Thyroid gland (tissue), 4 donors: ENCODE measurements around the gene BCL2. TPM values are rescaled to one million over a fixed set of nuclear protein-coding genes. Genes with fewer than 3 reads are reported as not detected.

Source experiments
- DNase-seq, 2 donors: peaks; one replicate each; pipeline ENCODE4 v3.0.0-alpha.2; 2019
- H3K27ac ChIP-seq, 3 donors: fragments of 200-600 bp; sonication (generic); 1 replicate in 2 of 3; 2 replicates in 1 of 3; pipeline ENCODE4 v1.5.1; 2016 to 2019; ENCODE audit warnings: mild to moderate bottlenecking in 1 of 3, moderate library complexity in 1 of 3
- H3K27me3 ChIP-seq: fragments of 200-600 bp; sonication (generic); one replicate; pipeline ENCODE4 v1.5.1; 2019
- H3K36me3 ChIP-seq, 2 donors: fragments of 200-600 bp; sonication (generic); one replicate each; pipeline ENCODE4 v1.5.1; 2016 to 2019
- H3K4me1 ChIP-seq, 2 donors: fragments of 200-600 bp; sonication (generic); one replicate each; pipeline ENCODE4 v1.5.1; 2017 to 2019
- H3K4me3 ChIP-seq, 3 donors: fragments of 200-600 bp; sonication (generic); replicated peaks in 1 of 3; 1 replicate in 2 of 3; 2 replicates in 1 of 3; pipeline ENCODE4 v1.5.1; 2016; ENCODE audit warnings: mild to moderate bottlenecking in 1 of 3
- H3K9me3 ChIP-seq: fragments of 200-600 bp; sonication (generic); one replicate; pipeline ENCODE4 v1.5.1; 2017
- CTCF ChIP-seq, 6 experiments: fragments of 200-600 bp in 3 of 6; fragments of 450-650 bp in 3 of 6; sonication (generic) in 3 of 6; IDR thresholded peaks; one replicate each; pipeline ENCODE4 v1.5.1; 2016 to 2019; ENCODE audit warnings: antibody characterized with exemption in 6 of 6, mild to moderate bottlenecking in 2 of 6, inconsistent platforms in 1 of 6, moderate library complexity in 1 of 6
- POLR2A ChIP-seq, 2 donors: fragments of 450-650 bp; IDR thresholded peaks; one replicate each; pipeline ENCODE4 v1.6.1; 2017; ENCODE audit warnings: antibody characterized with exemption in 2 of 2, mild to moderate bottlenecking in 2 of 2, moderate library complexity in 1 of 2
- WGBS, 2 donors: methylation state at CpG; one replicate each; pipeline ENCODE4 v1.1.5; 2017; 5-methylcytosine and 5-hydroxymethylcytosine counted together
- intact Hi-C: fragments of 100-400 bp; cut with DNase I; formaldehyde crosslinking; loops from one replicate; pipeline ENCODE4 v1.15.1; 2023
- total RNA-seq, 4 donors: library from RNA; depleted of rRNA; stranded (reverse); fragments of >200 nt; gene quantifications; one replicate each; pipeline ENCODE4 v1.2.3, GENCODE V29; 2016

The BCL2 gene
- total RNA-seq = 100 to 1,000 TPM; 108 to 163 (median 115) TPM

GRCh38 chr18:63319383-63320122 is at the start of gene BCL2:
Gene BCL2 (minus strand): TSS chr18:63319769.
- 0 to 1% methylated on average over 36 to 58 of the region's 78 CpGs for WGBS, 2 donors
- Histone ChIP-seq H3K4me3 (peak within 1 kb of the TSS; percentile 28 to 81 (median 47)), H3K36me3 (no peaks in the 10 kb centered on the region), H3K27ac (peak within 1 kb of the TSS; percentile 65 to 88 (median 86)), H3K27me3 (no peaks in the 10 kb centered on the region), H3K9me3 (no peaks in the 10 kb centered on the region), H3K4me1 (peaks cover 6 to 21% of the 10 kb centered on the region in 2 donors)
- DNase-seq = no peak
- TF ChIP-seq CTCF (IDR thresholded peaks at IDR 0.05) (no peak), POLR2A (IDR thresholded peaks at IDR 0.05) (peak in 1 of 2 donors; percentile 53)
- intact Hi-C loops = loop anchor here (5.0 kb wide), 2 partner anchors 187 to 302 kb away; no protein-coding TSS in a partner anchor

GRCh38 chr18:63368611-63369010 is 49.0 kb upstream of the BCL2 start:
- no peak overlapping the region for H3K4me3 ChIP-seq
- intact Hi-C loops = loop anchor here (5.0 kb wide), 1 partner anchor 54 kb away; the partner anchor contains the start of gene VPS4B
- H3K27ac ChIP-seq = no peak overlapping the region
- H3K27me3 ChIP-seq = no peaks in the 10 kb centered on the region
- TF ChIP-seq POLR2A (IDR thresholded peaks at IDR 0.05) (no peak), CTCF (IDR thresholded peaks at IDR 0.05) (no peak)
- H3K4me1 ChIP-seq = peaks cover 10 to 22% of the 10 kb centered on the region in 2 donors
- no peak for DNase-seq
- H3K9me3 ChIP-seq = no peaks in the 10 kb centered on the region
- H3K36me3 ChIP-seq = no peaks in the 10 kb centered on the region
- 84 to 92% methylated on average over 4 of the region's 4 CpGs for WGBS, 2 donors

- peak; percentile 98 for DNase-seq
- Histone ChIP-seq H3K27ac (peak within 1 kb of the TSS; percentile 93 to 99 (median 97)), H3K36me3 (peaks cover 0 to 2% of the 10 kb centered on the region in 2 donors), H3K4me1 (peaks cover 10 to 22% of the 10 kb centered on the region in 2 donors), H3K9me3 (no peaks in the 10 kb centered on the region), H3K27me3 (no peaks in the 10 kb centered on the region), H3K4me3 (peak within 1 kb of the TSS; percentile 12 to 99 (median 77))
- peak in 1 of 6 experiments; percentile 11 for TF ChIP-seq CTCF (IDR thresholded peaks at IDR 0.05)
- TF ChIP-seq POLR2A (IDR thresholded peaks at IDR 0.05) = peak in 1 of 2 donors; percentile 90
- 0% methylated on average over 7 to 26 of the region's 90 CpGs for WGBS, 2 donors
- intact Hi-C loops = loop anchor here (5.0 kb wide), 1 partner anchor 55 kb away; the partner anchor contains the start of gene VPS4B
These were observed 47.7 kb upstream of the BCL2 start, which contains the start of gene KDSR for GRCh38 chr18:63367053-63367953. Gene KDSR (minus strand): TSS chr18:63367206. CDS start chr18:63367118, 88 bp downstream.

GRCh38 chr18:63366213-63367052 is 46.9 kb upstream of the BCL2 start:
- intact Hi-C loops = loop anchor here (5.0 kb wide), 1 partner anchor 56 kb away; the partner anchor contains the start of gene VPS4B
- peak overlapping the region; percentile 12 to 99 (median 77) for H3K4me3 ChIP-seq
- H3K27me3 ChIP-seq = no peaks in the 10 kb centered on the region
- 1% methylated on average over 25 to 43 of the region's 65 CpGs for WGBS, 2 donors
- H3K9me3 ChIP-seq = no peaks in the 10 kb centered on the region
- peaks cover 7 to 11% of the 10 kb centered on the region in 2 donors for H3K36me3 ChIP-seq
- DNase-seq = peak; percentile 65 to 69
- peak overlapping the region; percentile 69 to 99 (median 97) for H3K27ac ChIP-seq
- H3K4me1 ChIP-seq = peaks cover 10 to 22% of the 10 kb centered on the region in 2 donors
- TF ChIP-seq POLR2A (IDR thresholded peaks at IDR 0.05) = peak in 1 of 2 donors; percentile 5
- no peak for TF ChIP-seq CTCF (IDR thresholded peaks at IDR 0.05)
